SU-DHL-6 (cell line): Measurements from ENCODE around the gene P2RY14.

Experiments
- H2AFZ ChIP-seq: fragments of 200-600 bp; sonication (generic); 2 replicates; pipeline ENCODE4 v1.6.1; 2014; ENCODE audit warnings: low read depth, mild to moderate bottlenecking, moderate library complexity, mixed read lengths, antibody characterized with exemption, low read length; ENCODE audit not compliant: severe bottlenecking
- H3F3A ChIP-seq: fragments of 200-600 bp; shearing (Covaris generic); 2 replicates; pipeline ENCODE4 v1.6.0; 2016; ENCODE audit warnings: antibody characterized with exemption, mild to moderate bottlenecking; ENCODE audit not compliant: insufficient read depth
- H3K27ac ChIP-seq: fragments of 200-600 bp; sonication (generic); 2 replicates; pipeline ENCODE4 v1.5.1; 2016; ENCODE audit warnings: low read depth, mild to moderate bottlenecking, low read length, moderate library complexity, mixed read lengths
- H3K27me3 ChIP-seq: fragments of 200-600 bp; sonication (generic), shearing (Covaris generic); 2 replicates; pipeline ENCODE4 v1.6.0; 2014; ENCODE audit warnings: mild to moderate bottlenecking, low read length
- H3K36me3 ChIP-seq: fragments of 200-600 bp; sonication (generic); 2 replicates; pipeline ENCODE4 v1.6.1; 2014; ENCODE audit warnings: mild to moderate bottlenecking, low read length, mixed read lengths
- H3K4me2 ChIP-seq: fragments of 300-600, 200-600 bp; shearing (Covaris generic), sonication (generic); 2 replicates; pipeline ENCODE4 v1.6.0; 2014; ENCODE audit warnings: low read length, low read depth, mild to moderate bottlenecking; ENCODE audit not compliant: poor library complexity, severe bottlenecking
- H3K4me3 ChIP-seq: fragments of 200-600 bp; sonication (generic); 2 replicates; pipeline ENCODE4 v1.5.1; 2014; ENCODE audit warnings: antibody characterized with exemption, low read length, mild to moderate bottlenecking, mixed read lengths; ENCODE audit not compliant: insufficient read depth, poor library complexity, severe bottlenecking
- H3K79me2 ChIP-seq: fragments of 200-600 bp; sonication (generic); 2 replicates; pipeline ENCODE4 v1.6.1; 2014; ENCODE audit warnings: mild to moderate bottlenecking, low read length, moderate library complexity; ENCODE audit not compliant: insufficient read depth
- H3K9ac ChIP-seq: fragments of 200-600 bp; sonication (generic); 2 replicates; pipeline ENCODE4 v1.7.0; 2014; ENCODE audit warnings: mild to moderate bottlenecking, low read length
- H3K9me2 ChIP-seq: fragments of 200-600 bp; sonication (generic); replicated peaks from 2 replicates; pipeline ENCODE4 v1.6.1; 2014; ENCODE audit warnings: low read length; ENCODE audit not compliant: insufficient read depth
- H3K9me3 ChIP-seq: fragments of 200-600 bp; sonication (generic); 2 replicates; pipeline ENCODE4 v1.6.1; 2014; ENCODE audit warnings: low read length, mixed read lengths; ENCODE audit not compliant: insufficient read depth
- H4K20me1 ChIP-seq: fragments of 200-600 bp; sonication (generic); 2 replicates; pipeline ENCODE4 v1.6.1; 2014; ENCODE audit warnings: low read depth, mild to moderate bottlenecking, antibody characterized with exemption, low read length, moderate library complexity, mixed read lengths
- EZH2phosphoT487 ChIP-seq: fragments of 200-600 bp; sonication (generic), shearing (Covaris generic); conservative IDR thresholded peaks from 2 replicates; pipeline ENCODE4 v1.6.1; 2018; ENCODE audit warnings: mild to moderate bottlenecking, antibody characterized with exemption, low read length, moderate library complexity, mixed read lengths
- TF ChIP-seq, protein P1 (sequence below): fragments of 200-600 bp; sonication (generic); IDR thresholded peaks from one replicate; pipeline ENCODE4 v1.5.1; 2017; ENCODE audit warnings: antibody characterized with exemption, mild to moderate bottlenecking, low read length, moderate library complexity; ENCODE audit not compliant: insufficient read depth, poor library complexity, severe bottlenecking

Gene P2RY14

DNA sequence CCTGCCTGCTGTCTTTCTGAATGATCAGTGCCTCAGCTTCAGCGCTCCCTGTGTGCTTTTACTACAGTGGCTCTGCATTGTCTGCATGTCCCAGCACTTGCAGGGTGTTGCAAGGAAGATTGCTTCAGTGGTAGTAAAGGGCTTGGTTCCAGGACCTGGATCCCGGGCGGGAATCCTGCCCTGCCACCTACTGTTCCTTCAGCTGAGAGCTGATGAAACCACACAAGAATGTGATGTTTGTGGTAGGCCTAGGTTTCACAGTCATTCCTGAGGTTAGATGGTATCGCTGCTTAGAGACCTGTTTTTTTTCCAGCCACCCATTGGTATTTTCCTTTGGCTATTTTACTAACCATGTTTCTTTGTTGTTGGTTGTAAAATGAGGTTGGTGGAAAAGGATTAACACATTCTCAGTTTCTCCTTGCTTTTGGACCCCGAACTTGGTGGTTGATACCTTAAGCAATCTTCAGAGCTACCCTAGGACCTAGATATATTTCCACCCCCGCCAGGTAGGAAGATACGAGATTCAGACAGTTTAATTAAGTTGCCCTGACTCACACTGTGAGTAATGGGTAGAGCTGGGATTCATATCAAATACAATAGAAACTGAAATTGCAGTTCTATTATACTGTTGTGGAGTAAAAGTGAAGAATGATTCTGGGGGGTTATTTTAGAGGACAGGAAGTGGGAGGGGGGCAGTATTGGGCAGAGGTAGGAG is 26.9 kb upstream of the P2RY14 start:
- no peaks in the 10 kb centered on the region for H4K20me1 ChIP-seq
- H3K4me3 ChIP-seq: no peak overlapping the region
- no peak overlapping the region for H3K4me2 ChIP-seq
- H2AFZ ChIP-seq: no peak overlapping the region
- no peaks in the 10 kb centered on the region for H3K79me2 ChIP-seq
- no peaks in the 10 kb centered on the region for H3K9me2 ChIP-seq
- H3K9ac ChIP-seq: no peak overlapping the region
- TF ChIP-seq, protein P1, sequence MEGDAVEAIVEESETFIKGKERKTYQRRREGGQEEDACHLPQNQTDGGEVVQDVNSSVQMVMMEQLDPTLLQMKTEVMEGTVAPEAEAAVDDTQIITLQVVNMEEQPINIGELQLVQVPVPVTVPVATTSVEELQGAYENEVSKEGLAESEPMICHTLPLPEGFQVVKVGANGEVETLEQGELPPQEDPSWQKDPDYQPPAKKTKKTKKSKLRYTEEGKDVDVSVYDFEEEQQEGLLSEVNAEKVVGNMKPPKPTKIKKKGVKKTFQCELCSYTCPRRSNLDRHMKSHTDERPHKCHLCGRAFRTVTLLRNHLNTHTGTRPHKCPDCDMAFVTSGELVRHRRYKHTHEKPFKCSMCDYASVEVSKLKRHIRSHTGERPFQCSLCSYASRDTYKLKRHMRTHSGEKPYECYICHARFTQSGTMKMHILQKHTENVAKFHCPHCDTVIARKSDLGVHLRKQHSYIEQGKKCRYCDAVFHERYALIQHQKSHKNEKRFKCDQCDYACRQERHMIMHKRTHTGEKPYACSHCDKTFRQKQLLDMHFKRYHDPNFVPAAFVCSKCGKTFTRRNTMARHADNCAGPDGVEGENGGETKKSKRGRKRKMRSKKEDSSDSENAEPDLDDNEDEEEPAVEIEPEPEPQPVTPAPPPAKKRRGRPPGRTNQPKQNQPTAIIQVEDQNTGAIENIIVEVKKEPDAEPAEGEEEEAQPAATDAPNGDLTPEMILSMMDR: no peak
- no peak for TF ChIP-seq EZH2phosphoT487
- H3K27me3 ChIP-seq: no peaks in the 10 kb centered on the region
- H3K9me3 ChIP-seq: no peaks in the 10 kb centered on the region
- H3K36me3 ChIP-seq: no peaks in the 10 kb centered on the region
- H3F3A ChIP-seq: no peaks in the 10 kb centered on the region
- H3K27ac ChIP-seq: no peak overlapping the region

DNA sequence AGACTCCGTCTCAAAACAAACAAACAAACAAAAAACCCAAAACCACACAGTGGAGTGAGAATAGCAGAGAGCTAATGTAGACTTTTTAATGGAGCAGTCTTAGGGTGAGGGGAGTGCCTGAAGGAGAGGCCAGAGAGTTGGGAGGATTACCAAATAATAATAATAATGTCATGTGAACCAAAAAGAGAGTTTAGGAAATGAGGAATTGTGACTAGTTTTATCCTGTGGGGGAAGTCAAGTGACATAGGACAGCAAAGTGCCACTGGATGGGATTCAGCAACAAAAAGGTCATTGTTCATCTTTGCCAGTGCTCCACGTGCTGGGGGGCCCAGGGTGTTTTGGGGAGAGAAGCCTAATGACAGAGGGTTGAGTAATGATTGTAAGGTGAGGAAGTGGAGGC is 25.4 kb upstream of the P2RY14 start:
- no peak overlapping the region for H2AFZ ChIP-seq
- no peaks in the 10 kb centered on the region for H3K9me3 ChIP-seq
- no peak for TF ChIP-seq EZH2phosphoT487
- TF ChIP-seq, protein P1: no peak
- no peaks in the 10 kb centered on the region for H3K27me3 ChIP-seq
- H3K27ac ChIP-seq: no peak overlapping the region
- H3K4me3 ChIP-seq: no peak overlapping the region
- H3K36me3 ChIP-seq: no peaks in the 10 kb centered on the region
- H3K9ac ChIP-seq: no peak overlapping the region
- no peaks in the 10 kb centered on the region for H3F3A ChIP-seq
- no peaks in the 10 kb centered on the region for H3K9me2 ChIP-seq
- H3K79me2 ChIP-seq: no peaks in the 10 kb centered on the region
- no peak overlapping the region for H3K4me2 ChIP-seq
- no peaks in the 10 kb centered on the region for H4K20me1 ChIP-seq

DNA sequence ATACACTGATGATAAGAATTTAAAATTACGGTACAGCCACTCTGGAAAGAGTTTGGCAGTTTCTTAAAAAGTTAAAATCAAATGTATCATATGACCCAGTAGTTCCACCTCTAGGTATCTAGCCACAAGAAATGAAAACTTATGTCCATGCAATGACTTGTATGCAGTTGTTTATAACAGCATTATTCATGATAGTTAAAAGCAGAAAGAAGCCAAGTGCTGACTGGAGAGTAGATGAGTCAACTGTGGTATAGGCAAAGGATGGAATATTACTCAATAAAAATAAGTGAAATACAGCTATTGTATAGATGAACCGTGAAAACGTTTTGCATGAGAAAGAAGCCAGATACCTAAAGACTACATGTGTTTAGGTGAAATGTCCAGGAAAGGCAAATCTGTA is 23.4 kb upstream of the P2RY14 start:
- Histone ChIP-seq H3K36me3 (no peaks in the 10 kb centered on the region), H3F3A (no peaks in the 10 kb centered on the region), H4K20me1 (no peaks in the 10 kb centered on the region), H2AFZ (no peak overlapping the region), H3K27me3 (no peaks in the 10 kb centered on the region), H3K4me3 (no peak overlapping the region), H3K9me2 (no peaks in the 10 kb centered on the region), H3K9me3 (no peaks in the 10 kb centered on the region), H3K9ac (no peak overlapping the region), H3K27ac (no peak overlapping the region), H3K79me2 (no peaks in the 10 kb centered on the region), H3K4me2 (no peak overlapping the region)
- no peak for TF ChIP-seq EZH2phosphoT487
- TF ChIP-seq, protein P1: no peak
